Gastrocnemius medialis (tissue), 4 donors: ENCODE data around the gene SLC9B1. TPM values are rescaled to one million over a fixed set of nuclear protein-coding genes. Genes with fewer than 3 reads are reported as not detected.
A peak's percentile ranks its signal among the peaks of the same experiment; 100 is the strongest.

Experiments
- ATAC-seq, 2 donors: fragments of 150-250 bp; one replicate each; pipeline ENCODE4 v1.9.1; 2016
- DNase-seq, 2 donors: peaks; one replicate each; pipeline ENCODE4 v3.0.0-alpha.2; 2019
- H3K27ac ChIP-seq, 4 donors: fragments of 200-600 bp; sonication (generic); 1 replicate in 1 of 4; 2 replicates in 3 of 4; pipeline ENCODE4 v1.5.1; 2016 to 2018; ENCODE audit warnings: mild to moderate bottlenecking in 2 of 4, moderate library complexity in 1 of 4
- H3K27me3 ChIP-seq, 3 donors: fragments of 200-600 bp; sonication (generic) in 2 of 3; 1 replicate in 1 of 3; 2 replicates in 2 of 3; pipeline versions ENCODE4 v1.5.1 to v1.6.0; 2016 to 2019; ENCODE audit warnings: mild to moderate bottlenecking in 1 of 3, moderate library complexity in 1 of 3
- H3K36me3 ChIP-seq, 2 donors: fragments of 200-600 bp; sonication (generic) in 1 of 2; one replicate each; pipeline ENCODE4 v1.5.1; 2017 to 2018
- H3K4me1 ChIP-seq, 2 donors: fragments of 200-600 bp; sonication (generic) in 1 of 2; one replicate each; pipeline ENCODE4 v1.5.1; 2016 to 2017; ENCODE audit warnings: mild to moderate bottlenecking in 2 of 2
- H3K4me3 ChIP-seq, 4 donors: fragments of 200-600 bp; sonication (generic) in 3 of 4; 1 replicate in 1 of 4; 2 replicates in 3 of 4; pipeline ENCODE4 v1.5.1; 2016 to 2019; ENCODE audit warnings: mild to moderate bottlenecking in 2 of 4
- H3K9me3 ChIP-seq, 3 donors: fragments of 200-600 bp; sonication (generic) in 2 of 3; 1 replicate in 1 of 3; 2 replicates in 2 of 3; pipeline ENCODE4 v1.5.1; 2016 to 2019
- POLR2A ChIP-seq, 2 donors: fragments of 450-650 bp; IDR thresholded peaks; one replicate each; pipeline ENCODE4 v1.6.1; 2017; ENCODE audit warnings: antibody characterized with exemption in 2 of 2, mild to moderate bottlenecking in 2 of 2, moderate library complexity in 2 of 2
- in situ Hi-C, 4 donors: fragments of 200-750 bp; cut with MboI; loops; one replicate each; pipeline versions ENCODE4 v1.15.0 to v1.8.0; 2017; ENCODE audit warnings: low sequenced_read_pairs in 4 of 4
- intact Hi-C: fragments of 100-400 bp; cut with DNase I; formaldehyde crosslinking; loops from one replicate; pipeline ENCODE4 v1.15.1; 2023; ENCODE audit warnings: low total_unique reads
- total RNA-seq, 4 donors: library from RNA; depleted of rRNA; stranded (reverse); fragments of >200 nt; gene quantifications; one replicate each; pipeline versions ENCODE4 v1.1.0 to v1.2.3, GENCODE V29; 2016
- TF ChIP-seq, protein P1 (sequence below), 5 experiments: fragments of 450-650 bp in 3 of 5; fragments of 200-600 bp in 2 of 5; sonication (generic) in 2 of 5; IDR thresholded peaks in 4 of 5; conservative IDR thresholded peaks in 1 of 5; 1 replicate in 4 of 5; 2 replicates in 1 of 5; pipeline ENCODE4 v1.5.1; 2016 to 2019; ENCODE audit warnings: antibody characterized with exemption in 5 of 5, mild to moderate bottlenecking in 3 of 5, moderate library complexity in 3 of 5

SLC9B1 gene
- total RNA-seq, 4 donors from 2014 or later, result not detected

DNA sequence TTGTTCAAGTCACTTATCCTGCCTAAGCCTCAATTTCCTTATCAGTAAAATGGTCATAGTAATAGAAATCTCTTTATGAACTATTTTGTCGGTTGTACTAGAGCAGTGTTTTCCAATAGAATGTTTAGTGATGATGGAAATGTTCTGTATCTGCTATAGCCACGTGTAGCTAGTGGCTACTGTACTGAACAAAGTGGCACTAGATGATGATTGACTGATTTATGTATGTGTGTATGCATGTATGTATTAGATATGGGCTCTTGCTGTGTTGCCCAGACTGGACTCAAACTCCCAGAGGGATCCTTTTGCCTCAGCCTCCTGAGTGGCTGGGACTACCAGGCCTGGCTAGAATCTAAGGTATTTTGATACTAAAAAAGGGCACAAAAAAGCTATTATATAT is 24.7 kb upstream of the SLC9B1 start:
- TF ChIP-seq, protein P1, sequence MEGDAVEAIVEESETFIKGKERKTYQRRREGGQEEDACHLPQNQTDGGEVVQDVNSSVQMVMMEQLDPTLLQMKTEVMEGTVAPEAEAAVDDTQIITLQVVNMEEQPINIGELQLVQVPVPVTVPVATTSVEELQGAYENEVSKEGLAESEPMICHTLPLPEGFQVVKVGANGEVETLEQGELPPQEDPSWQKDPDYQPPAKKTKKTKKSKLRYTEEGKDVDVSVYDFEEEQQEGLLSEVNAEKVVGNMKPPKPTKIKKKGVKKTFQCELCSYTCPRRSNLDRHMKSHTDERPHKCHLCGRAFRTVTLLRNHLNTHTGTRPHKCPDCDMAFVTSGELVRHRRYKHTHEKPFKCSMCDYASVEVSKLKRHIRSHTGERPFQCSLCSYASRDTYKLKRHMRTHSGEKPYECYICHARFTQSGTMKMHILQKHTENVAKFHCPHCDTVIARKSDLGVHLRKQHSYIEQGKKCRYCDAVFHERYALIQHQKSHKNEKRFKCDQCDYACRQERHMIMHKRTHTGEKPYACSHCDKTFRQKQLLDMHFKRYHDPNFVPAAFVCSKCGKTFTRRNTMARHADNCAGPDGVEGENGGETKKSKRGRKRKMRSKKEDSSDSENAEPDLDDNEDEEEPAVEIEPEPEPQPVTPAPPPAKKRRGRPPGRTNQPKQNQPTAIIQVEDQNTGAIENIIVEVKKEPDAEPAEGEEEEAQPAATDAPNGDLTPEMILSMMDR (IDR thresholded peaks at IDR 0.05 in 4 of 5, conservative IDR thresholded peaks at IDR 0.05 in 1 of 5), result no peak
- TF ChIP-seq POLR2A (IDR thresholded peaks at IDR 0.05), result no peak
- Histone ChIP-seq H3K4me3 (no peak overlapping the region), H3K36me3 (peaks cover 0 to 10% of the 10 kb centered on the region in 2 donors), H3K27ac (no peak overlapping the region), H3K4me1 (no peaks in the 10 kb centered on the region), H3K9me3 (no peaks in the 10 kb centered on the region), H3K27me3 (no peaks in the 10 kb centered on the region)
- intact Hi-C loops, result no loop called here
- DNase-seq (no peak), ATAC-seq (no peak)
- in situ Hi-C loops, result loop anchor here in 2 of 4 donors (10.0 kb wide), 1 partner anchor 51 kb away; the partner anchor contains the start of gene BDH2 (in 2 of the 2)

DNA sequence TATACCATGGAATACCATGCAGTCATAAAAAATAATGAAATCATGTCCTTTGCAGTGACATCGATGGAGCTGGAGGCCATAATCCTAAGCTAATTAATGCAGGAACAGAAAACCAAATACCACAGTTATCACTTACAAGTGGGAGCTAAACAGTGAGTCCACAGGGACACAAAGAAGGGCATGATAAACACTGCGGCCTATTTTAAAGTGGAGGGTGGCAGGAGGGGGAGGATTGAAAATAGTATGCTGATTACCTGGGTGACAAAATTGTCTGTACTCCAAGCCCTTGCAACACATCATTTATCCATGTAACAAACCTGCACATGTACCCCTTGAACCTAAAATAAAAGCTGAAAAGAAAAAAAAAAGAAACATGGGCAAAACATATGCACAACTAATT is 16.7 kb upstream of the SLC9B1 start:
- no peaks in the 10 kb centered on the region for H3K9me3 ChIP-seq
- H3K36me3 ChIP-seq, result no peaks in the 10 kb centered on the region
- in situ Hi-C loops (no loop called here), intact Hi-C loops (no loop called here)
- no peaks in the 10 kb centered on the region for H3K4me1 ChIP-seq
- DNase-seq, result no peak
- H3K27ac ChIP-seq, result no peak overlapping the region
- ATAC-seq, result no peak
- H3K27me3 ChIP-seq, result no peaks in the 10 kb centered on the region
- no peak for TF ChIP-seq POLR2A (IDR thresholded peaks at IDR 0.05)
- TF ChIP-seq, protein P1 (IDR thresholded peaks at IDR 0.05 in 4 of 5, conservative IDR thresholded peaks at IDR 0.05 in 1 of 5), result no peak
- H3K4me3 ChIP-seq, result no peak overlapping the region

DNA sequence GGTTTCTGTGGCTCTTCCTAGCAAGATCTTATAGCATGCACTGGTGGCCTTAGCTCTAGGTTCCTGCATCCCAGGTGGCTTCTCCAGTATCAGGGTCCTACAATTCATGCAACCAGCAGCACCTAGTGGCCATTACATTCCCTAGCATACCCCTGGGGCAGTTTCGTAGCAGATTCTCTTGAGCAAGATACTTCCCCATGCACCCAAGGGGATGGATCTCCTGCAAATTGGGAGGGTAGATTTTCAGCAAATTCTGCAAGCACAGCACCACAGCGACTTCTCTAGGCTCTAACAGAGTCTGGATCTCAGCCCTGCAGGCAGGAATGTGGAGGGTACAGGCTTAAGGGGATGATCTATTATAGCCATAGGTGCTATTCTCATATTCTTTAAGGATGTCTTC is 13.1 kb upstream of the SLC9B1 start:
- in situ Hi-C loops (no loop called here), intact Hi-C loops (no loop called here)
- ATAC-seq (no peak), DNase-seq (no peak)
- Histone ChIP-seq H3K36me3 (no peaks in the 10 kb centered on the region), H3K4me3 (no peak overlapping the region), H3K9me3 (no peaks in the 10 kb centered on the region), H3K4me1 (no peaks in the 10 kb centered on the region), H3K27ac (no peak overlapping the region), H3K27me3 (no peaks in the 10 kb centered on the region)
- TF ChIP-seq POLR2A (IDR thresholded peaks at IDR 0.05), result no peak
- TF ChIP-seq, protein P1 (IDR thresholded peaks at IDR 0.05 in 4 of 5, conservative IDR thresholded peaks at IDR 0.05 in 1 of 5), result peak in 1 of 5 experiments; percentile 28

DNA sequence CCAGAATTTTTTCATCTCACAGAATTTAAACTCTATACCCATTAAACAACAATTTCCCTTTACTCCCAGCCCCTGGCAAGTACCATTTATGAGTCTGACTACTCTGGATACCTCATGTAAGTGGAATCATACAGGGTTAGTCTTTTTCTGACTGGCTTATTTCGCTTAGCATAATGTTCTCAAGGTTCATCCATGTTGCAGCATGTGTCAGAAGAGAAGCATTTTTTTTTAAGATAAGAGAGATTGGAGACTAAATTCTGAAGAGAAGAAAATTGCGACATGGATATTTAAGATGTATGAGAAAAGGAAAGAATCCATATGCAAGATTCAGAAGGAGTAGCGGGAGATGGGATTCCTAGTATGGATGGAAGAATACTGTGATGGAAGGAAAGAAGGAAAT is 11.3 kb upstream of the SLC9B1 start:
- TF ChIP-seq, protein P1 (IDR thresholded peaks at IDR 0.05 in 4 of 5, conservative IDR thresholded peaks at IDR 0.05 in 1 of 5), result no peak
- no peak for TF ChIP-seq POLR2A (IDR thresholded peaks at IDR 0.05)
- no peak for DNase-seq
- Histone ChIP-seq H3K9me3 (no peaks in the 10 kb centered on the region), H3K4me1 (no peaks in the 10 kb centered on the region), H3K27ac (no peak overlapping the region), H3K27me3 (no peaks in the 10 kb centered on the region), H3K4me3 (no peak overlapping the region), H3K36me3 (no peaks in the 10 kb centered on the region)
- ATAC-seq, result no peak
- intact Hi-C loops, result no loop called here
- in situ Hi-C loops, result no loop called here

DNA sequence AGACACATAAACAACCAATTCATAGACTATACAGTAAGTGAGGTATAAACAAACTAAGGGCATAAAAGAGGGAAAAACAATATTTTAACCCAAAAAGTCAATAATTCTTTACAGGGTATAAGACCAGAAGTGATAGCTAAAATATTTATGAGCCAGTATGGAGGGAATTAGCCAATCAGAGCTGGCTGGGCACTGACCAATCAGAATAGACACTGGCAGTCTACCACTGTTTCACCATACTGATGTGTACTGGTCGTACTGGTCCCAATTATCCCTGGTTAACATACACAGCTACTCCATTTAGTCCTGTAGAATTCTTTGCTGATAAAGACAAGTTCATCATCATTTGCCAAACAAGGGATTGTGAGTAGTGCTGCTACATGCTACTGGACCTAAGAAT is 9.8 kb upstream of the SLC9B1 start:
- intact Hi-C loops, result no loop called here
- no peak overlapping the region for H3K27ac ChIP-seq
- H3K36me3 ChIP-seq, result no peaks in the 10 kb centered on the region
- DNase-seq (no peak), ATAC-seq (no peak)
- in situ Hi-C loops, result no loop called here
- no peak for TF ChIP-seq POLR2A (IDR thresholded peaks at IDR 0.05)
- TF ChIP-seq, protein P1 (IDR thresholded peaks at IDR 0.05 in 4 of 5, conservative IDR thresholded peaks at IDR 0.05 in 1 of 5), result no peak
- H3K9me3 ChIP-seq, result no peaks in the 10 kb centered on the region
- no peaks in the 10 kb centered on the region for H3K27me3 ChIP-seq
- H3K4me1 ChIP-seq, result no peaks in the 10 kb centered on the region
- H3K4me3 ChIP-seq, result no peak overlapping the region
